GM12873 (cell line): ENCODE data around the gene FAM98B.

ENCODE experiments used
- CTCF ChIP-seq: IDR thresholded peaks from 2 replicates; pipeline ENCODE4 v1.5.1; 2012; ENCODE audit warnings: low read depth, mild to moderate bottlenecking, moderate library complexity, low read length, control low read depth; ENCODE audit not compliant: insufficient read depth; ENCODE audit errors: missing control alignments

Gene FAM98B

GRCh38 chr15:38440353-38441129, 13.4 kb upstream of the FAM98B start:
- TF ChIP-seq CTCF, result peak; percentile 92

- no peak for TF ChIP-seq CTCF
These were observed 12.8 kb upstream of the FAM98B start for GRCh38 chr15:38441130-38441519.

- no peak for TF ChIP-seq CTCF
These were observed 766 bp downstream of the FAM98B start for GRCh38 chr15:38454696-38455090.

GRCh38 chr15:38455092-38455491, 1.2 kb downstream of the FAM98B start:
- no peak for TF ChIP-seq CTCF

GRCh38 chr15:38458646-38459045, 4.7 kb downstream of the FAM98B start:
- TF ChIP-seq CTCF, result no peak

GRCh38 chr15:38459480-38459879, 5.6 kb downstream of the FAM98B start:
- TF ChIP-seq CTCF, result no peak

- no peak for TF ChIP-seq CTCF
These were observed 6.6 kb downstream of the FAM98B start for GRCh38 chr15:38460543-38460942.
